GM19351 (cell line): ENCODE measurements around the gene NEK6.

Experiments
- ATAC-seq: cut with Tn5 transposase; IDR thresholded peaks from one replicate; pipeline ENCODE4 v1.9.1; 2021; ENCODE audit warnings: mild to moderate bottlenecking, moderate library complexity; ENCODE audit not compliant: unreplicated experiment

NEK6 gene

GRCh38 chr9:124364141-124364540 lies 106.4 kb downstream of the NEK6 start:
- ATAC-seq: no peak

- ATAC-seq: no peak
Measured at GRCh38 chr9:124365036-124365435, 107.3 kb downstream of the NEK6 start.

GRCh38 chr9:124366476-124367220 lies 108.9 kb downstream of the NEK6 start:
- ATAC-seq: no peak

- ATAC-seq: no peak
Measured at GRCh38 chr9:124368692-124369091, 110.9 kb downstream of the NEK6 start.

- ATAC-seq: no peak
Measured at GRCh38 chr9:124369231-124369797, 111.6 kb downstream of the NEK6 start.

GRCh38 chr9:124370896-124371582 lies 113.3 kb downstream of the NEK6 start:
- ATAC-seq: no peak

- ATAC-seq: no peak
Measured at GRCh38 chr9:124372038-124372437, 114.3 kb downstream of the NEK6 start.

- ATAC-seq: no peak
Measured at GRCh38 chr9:124373386-124373785, 115.6 kb downstream of the NEK6 start.

GRCh38 chr9:124373851-124374250 lies 116.1 kb downstream of the NEK6 start:
- ATAC-seq: no peak

GRCh38 chr9:124375726-124376125 lies 118.0 kb downstream of the NEK6 start:
- ATAC-seq: no peak

- ATAC-seq: no peak
Measured at GRCh38 chr9:124376329-124376728, 118.6 kb downstream of the NEK6 start.

GRCh38 chr9:124377551-124378406 lies 120.0 kb downstream of the NEK6 start:
- no peak for ATAC-seq

- no peak for ATAC-seq
Measured at GRCh38 chr9:124381170-124381945, 123.6 kb downstream of the NEK6 start.

- no peak for ATAC-seq
Measured at GRCh38 chr9:124384210-124384609, 126.5 kb downstream of the NEK6 start.

GRCh38 chr9:124384846-124385245 lies 127.1 kb downstream of the NEK6 start:
- no peak for ATAC-seq

GRCh38 chr9:124385623-124386022 lies 127.9 kb downstream of the NEK6 start:
- no peak for ATAC-seq

- no peak for ATAC-seq
Measured at GRCh38 chr9:124386201-124386600, 128.5 kb downstream of the NEK6 start.

- ATAC-seq: no peak
Measured at GRCh38 chr9:124388275-124389048, 130.7 kb downstream of the NEK6 start.

- ATAC-seq: no peak
Measured at GRCh38 chr9:124389146-124389939, 131.6 kb downstream of the NEK6 start.
